ENCODE measurements around the gene MSH6.

MSH6 gene

GRCh38 chr2:47737191-47737975 lies 45.6 kb upstream of the MSH6 start:
- Histone ChIP-seq H3K27me3 (ENCODE audit: insufficient read depth, poor library complexity, severe bottlenecking) (no peaks in the 10 kb centered on the region), H3K4me3 (replicated peaks; ENCODE audit: insufficient read depth, low read length) (no peak overlapping the region), H3K27ac (replicated peaks) (no peak overlapping the region)
- TF ChIP-seq CTCF (IDR thresholded peaks at IDR 0.05; ENCODE audit: insufficient read depth, low read length) (no peak), GABPA (IDR thresholded peaks at IDR 0.05; ENCODE audit: low read depth) (no peak), POLR2AphosphoS5 (IDR thresholded peaks at IDR 0.05; ENCODE audit: low read depth) (no peak), SPI1 (IDR thresholded peaks at IDR 0.05; ENCODE audit: borderline replicate concordance, low read depth) (no peak)
- no peak for DNase-seq (ENCODE audit: low read depth in 1 of 2, low spot score in 1 of 2)

- no peak for DNase-seq (ENCODE audit: low read depth in 1 of 2, low spot score in 1 of 2)
- Histone ChIP-seq H3K4me3 (replicated peaks; ENCODE audit: insufficient read depth, low read length) (no peak overlapping the region), H3K27ac (replicated peaks) (no peak overlapping the region), H3K27me3 (ENCODE audit: insufficient read depth, poor library complexity, severe bottlenecking) (no peaks in the 10 kb centered on the region)
- TF ChIP-seq SPI1 (IDR thresholded peaks at IDR 0.05; ENCODE audit: borderline replicate concordance, low read depth) (no peak), REST (IDR thresholded peaks at IDR 0.05; ENCODE audit: insufficient replicate concordance, low read depth) (no peak), CTCF (IDR thresholded peaks at IDR 0.05; ENCODE audit: insufficient read depth, low read length) (no peak), POLR2AphosphoS5 (IDR thresholded peaks at IDR 0.05; ENCODE audit: low read depth) (no peak), GABPA (IDR thresholded peaks at IDR 0.05; ENCODE audit: low read depth) (no peak)
Measured at GRCh38 chr2:47738331-47738730, 44.6 kb upstream of the MSH6 start.

GRCh38 chr2:47741101-47741500 lies 41.8 kb upstream of the MSH6 start:
- no peak overlapping the region for H3K27ac ChIP-seq (replicated peaks)
- DNase-seq (ENCODE audit: low read depth in 1 of 2, low spot score in 1 of 2) = no peak
- H3K4me3 ChIP-seq (replicated peaks; ENCODE audit: insufficient read depth, low read length) = no peak overlapping the region
- H3K27me3 ChIP-seq (ENCODE audit: insufficient read depth, poor library complexity, severe bottlenecking) = no peaks in the 10 kb centered on the region
- TF ChIP-seq POLR2AphosphoS5 (IDR thresholded peaks at IDR 0.05; ENCODE audit: low read depth) = no peak
- TF ChIP-seq GABPA (IDR thresholded peaks at IDR 0.05; ENCODE audit: low read depth) = no peak
- no peak for TF ChIP-seq CTCF (IDR thresholded peaks at IDR 0.05; ENCODE audit: insufficient read depth, low read length)
- no peak for TF ChIP-seq SPI1 (IDR thresholded peaks at IDR 0.05; ENCODE audit: borderline replicate concordance, low read depth)
- no peak for TF ChIP-seq REST (IDR thresholded peaks at IDR 0.05; ENCODE audit: insufficient replicate concordance, low read depth)

Measured in HL-60 (cell line).